Activated CD4-positive, CD25-positive, alpha-beta regulatory T cell treated with anti-CD3 and anti-CD28 coated beads, Interleukin-2, amount 50 U/mL, for 16 hours (primary cell): ENCODE data around the gene PSEN1.

ENCODE experiments used
- DNase-seq: peaks from one replicate; pipeline ENCODE4 v3.0.0-alpha.2; 2020; ENCODE audit warnings: low read depth, low spot score

The PSEN1 gene

DNA sequence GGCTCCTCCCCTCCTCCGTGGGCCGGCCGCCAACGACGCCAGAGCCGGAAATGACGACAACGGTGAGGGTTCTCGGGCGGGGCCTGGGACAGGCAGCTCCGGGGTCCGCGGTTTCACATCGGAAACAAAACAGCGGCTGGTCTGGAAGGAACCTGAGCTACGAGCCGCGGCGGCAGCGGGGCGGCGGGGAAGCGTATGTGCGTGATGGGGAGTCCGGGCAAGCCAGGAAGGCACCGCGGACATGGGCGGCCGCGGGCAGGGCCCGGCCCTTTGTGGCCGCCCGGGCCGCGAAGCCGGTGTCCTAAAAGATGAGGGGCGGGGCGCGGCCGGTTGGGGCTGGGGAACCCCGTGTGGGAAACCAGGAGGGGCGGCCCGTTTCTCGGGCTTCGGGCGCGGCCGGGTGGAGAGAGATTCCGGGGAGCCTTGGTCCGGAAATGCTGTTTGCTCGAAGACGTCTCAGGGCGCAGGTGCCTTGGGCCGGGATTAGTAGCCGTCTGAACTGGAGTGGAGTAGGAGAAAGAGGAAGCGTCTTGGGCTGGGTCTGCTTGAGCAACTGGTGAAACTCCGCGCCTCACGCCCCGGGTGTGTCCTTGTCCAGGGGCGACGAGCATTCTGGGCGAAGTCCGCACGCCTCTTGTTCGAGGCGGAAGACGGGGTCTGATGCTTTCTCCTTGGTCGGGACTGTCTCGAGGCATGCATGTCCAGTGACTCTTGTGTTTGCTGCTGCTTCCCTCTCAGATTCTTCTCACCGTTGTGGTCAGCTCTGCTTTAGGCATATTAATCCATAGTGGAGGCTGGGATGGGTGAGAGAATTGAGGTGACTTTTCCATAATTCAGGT lies at the start of gene PSEN1:
PSEN1 (plus strand) TSS at position 121 of the 839 bp plus-strand sequence. CDS start 11,513 bp downstream, outside the sequence.
- peak; percentile 97 for DNase-seq

DNA sequence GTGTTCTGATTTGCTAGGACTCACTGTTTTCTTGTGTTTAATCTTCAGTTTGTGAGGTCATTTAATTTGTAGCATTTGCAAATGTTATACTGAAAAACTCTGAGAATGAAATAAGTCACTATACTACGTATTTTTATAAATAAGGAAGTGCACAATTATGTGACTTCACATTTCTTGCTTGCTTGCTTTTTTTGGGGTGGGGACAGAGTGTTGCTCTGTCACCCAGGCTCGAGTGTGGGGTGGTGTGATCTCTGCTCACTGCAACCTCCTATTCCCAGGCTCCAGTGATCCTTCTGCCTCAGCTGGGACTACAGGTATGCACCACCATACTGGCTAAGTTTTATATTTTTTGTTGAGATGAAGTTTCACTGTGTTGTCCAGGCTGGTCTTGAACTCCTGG lies 45.3 kb upstream of the PSEN1 start:
- DNase-seq = no peak

DNA sequence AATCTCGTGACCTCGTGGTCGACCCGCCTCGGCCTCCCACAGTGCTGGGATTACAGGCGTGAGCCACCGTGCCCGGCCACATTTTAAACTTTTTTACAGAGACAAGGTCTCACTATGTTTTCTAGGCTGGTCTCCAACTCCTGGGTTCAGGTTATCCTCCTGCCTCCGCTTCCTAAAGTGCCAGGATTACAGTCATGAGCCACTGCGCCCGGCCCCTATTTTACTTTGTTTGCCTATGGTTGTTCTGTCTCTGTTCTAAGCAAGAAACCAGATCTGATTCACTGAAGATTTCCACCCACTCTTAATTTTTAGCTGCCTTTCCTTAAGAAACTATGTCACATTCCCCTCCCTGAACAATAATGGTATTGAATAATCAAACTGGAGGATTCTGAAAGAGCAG lies 38.9 kb upstream of the PSEN1 start:
- DNase-seq = no peak

DNA sequence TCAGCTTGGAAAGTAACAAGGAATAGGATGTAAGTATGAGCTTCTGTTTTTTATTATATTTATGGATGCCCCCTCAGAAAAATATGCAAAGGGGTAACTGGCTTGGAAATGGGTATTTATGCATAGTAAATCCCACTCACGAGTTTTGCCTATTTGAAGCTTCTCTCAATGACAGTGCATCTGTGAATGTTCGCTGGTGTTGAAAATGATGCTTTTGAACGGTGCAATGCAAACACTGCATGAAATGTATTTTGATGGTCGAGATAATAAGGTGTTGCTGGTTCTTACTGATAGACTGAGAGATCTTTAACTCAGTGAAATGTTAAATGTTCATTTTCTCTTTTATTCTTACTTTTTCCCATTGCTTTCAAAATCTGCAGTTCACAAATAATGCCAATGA lies 36.0 kb upstream of the PSEN1 start:
- no peak for DNase-seq

DNA sequence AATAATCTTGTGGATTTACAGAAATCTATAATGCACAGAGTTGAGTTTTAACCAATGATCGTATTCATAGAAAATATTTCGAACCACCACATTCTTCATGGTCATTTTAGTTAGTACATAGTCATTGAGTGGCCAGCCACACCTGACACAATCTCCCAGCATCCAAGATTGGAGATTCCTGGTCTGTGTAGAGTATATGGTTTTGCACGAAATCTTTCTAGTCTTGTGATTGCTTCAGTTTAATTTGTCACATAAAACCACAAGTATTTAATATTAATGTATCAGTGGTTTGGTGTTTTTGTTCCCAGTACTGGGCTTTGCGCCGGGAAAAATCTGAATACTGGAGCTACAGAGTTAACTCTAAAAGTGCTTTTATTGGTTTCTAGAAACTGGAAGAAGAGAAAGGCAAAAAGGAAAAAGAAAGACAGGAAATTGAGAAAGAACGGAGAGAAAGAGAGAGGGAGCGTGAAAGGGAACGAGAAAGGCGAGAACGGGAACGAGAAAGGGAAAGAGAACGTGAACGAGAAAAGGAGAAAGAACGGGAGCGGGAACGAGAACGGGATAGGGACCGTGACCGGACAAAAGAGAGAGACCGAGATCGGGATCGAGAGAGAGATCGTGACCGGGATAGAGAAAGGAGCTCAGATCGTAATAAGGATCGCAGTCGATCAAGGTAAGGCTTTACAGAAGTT lies 33.4 kb upstream of the PSEN1 start:
- no peak for DNase-seq

DNA sequence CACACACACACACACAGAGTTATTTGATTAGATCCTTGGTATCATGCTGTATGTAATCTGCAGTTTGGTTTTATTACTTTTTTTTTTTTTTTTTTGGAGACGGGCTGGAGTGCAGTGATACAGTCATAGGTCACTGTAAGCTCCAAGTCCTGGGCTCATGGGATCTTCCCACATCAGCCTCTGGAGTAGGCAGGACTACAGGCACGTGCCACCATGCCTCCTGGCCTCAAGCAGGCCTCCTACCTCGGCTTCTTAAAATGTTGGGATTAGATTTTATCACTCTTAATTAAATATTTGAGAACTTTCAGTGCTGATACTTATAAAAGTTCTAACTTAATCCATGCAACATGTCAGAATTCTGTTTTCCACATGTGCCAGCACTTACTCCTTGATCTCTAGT lies 31.3 kb upstream of the PSEN1 start:
- no peak for DNase-seq

DNA sequence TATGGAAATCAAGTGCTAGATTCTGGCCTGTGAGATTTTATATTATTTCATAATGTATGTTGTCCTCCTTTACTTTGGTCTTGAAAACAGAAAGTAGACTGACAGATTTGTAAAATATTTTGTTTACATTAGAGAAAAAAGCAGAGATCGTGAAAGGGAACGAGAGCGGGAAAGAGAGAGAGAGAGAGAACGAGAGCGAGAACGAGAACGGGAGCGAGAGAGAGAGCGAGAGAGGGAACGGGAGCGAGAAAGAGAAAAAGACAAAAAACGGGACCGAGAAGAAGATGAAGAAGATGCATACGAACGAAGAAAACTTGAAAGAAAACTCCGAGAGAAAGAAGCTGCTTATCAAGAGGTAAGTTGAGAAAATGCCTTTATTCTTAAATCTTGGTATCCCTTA lies 30.6 kb upstream of the PSEN1 start:
- no peak for DNase-seq

DNA sequence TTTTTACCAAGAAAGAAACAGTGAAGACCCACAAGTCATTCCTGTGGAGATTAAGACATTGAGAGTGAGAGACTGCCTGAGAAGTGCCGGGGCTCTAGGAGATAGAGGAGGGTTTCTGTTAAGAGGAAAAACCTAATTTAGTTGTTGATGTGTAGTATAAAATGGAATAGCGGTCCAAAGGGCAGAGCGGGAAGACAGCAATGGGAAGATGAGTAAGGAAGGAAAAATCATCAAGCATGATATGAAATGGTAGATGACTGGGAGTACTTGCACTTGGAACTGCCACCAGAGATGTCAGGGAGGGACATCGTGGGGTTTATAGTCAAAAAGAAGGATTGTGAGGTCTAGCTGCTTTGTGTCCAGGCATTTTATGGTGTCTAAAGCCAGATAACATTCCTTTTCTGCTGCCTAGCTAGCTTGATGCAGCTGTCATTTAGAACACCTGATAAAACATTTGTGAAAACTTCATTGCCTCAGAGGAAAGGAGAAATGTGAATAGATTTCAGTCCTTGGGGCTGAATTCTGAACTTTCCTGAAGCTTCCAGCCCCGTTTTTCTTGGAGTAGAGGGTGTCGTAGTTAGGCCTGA lies 20.1 kb upstream of the PSEN1 start:
- DNase-seq = no peak

DNA sequence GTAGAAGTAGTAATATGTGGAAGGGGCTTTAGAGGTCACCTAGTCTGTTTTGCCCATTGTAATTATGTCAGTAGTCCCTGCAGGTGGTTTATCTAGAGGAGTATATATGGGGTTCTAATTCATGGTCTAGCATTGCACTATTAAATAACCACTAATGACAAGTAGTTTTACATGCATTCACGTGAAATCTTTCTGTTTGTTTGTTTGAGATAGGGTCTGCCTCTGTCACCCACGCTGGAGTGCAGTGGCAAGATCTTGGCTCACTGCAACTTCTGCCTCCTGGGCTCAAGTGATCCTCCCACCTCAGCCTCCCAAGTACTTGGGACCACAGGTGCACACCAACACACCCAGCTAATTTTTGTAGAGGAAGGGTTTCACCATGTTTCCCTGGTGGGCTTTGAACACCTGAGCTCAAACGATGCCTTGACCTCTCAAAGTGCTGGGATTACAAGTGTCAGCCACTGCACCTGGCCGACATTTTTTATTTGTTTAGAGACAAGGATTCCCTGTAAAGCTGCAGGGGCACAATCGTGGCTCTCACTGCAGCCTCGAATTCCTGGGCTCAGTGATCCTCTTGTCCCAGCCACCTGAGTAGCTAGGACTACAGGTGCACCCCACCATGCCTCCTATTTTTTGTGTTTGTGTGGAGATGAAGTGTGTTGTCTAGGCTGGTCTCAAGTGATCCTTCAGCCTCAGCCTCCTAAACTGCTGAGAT lies 12.0 kb upstream of the PSEN1 start:
- no peak for DNase-seq

DNA sequence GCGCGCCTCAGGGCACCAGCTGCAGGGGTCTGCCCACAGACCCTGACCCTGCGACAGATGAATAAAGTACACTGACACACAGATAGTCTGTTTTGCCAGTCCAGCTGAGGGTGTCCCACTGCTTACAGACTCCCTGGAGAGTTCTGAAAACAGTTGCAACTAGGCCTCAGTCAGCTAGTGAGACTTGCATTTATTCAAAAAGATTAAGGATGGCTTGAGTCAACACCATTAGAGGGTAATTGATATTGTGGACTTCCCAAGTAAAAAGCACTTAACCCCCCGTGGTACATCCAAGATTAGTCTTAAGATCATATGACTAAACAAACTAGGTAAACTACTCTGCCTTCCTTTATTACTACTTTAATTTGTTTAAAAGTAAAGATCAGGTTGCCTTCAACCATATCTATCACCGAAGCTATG lies 11.1 kb upstream of the PSEN1 start:
- DNase-seq = no peak

DNA sequence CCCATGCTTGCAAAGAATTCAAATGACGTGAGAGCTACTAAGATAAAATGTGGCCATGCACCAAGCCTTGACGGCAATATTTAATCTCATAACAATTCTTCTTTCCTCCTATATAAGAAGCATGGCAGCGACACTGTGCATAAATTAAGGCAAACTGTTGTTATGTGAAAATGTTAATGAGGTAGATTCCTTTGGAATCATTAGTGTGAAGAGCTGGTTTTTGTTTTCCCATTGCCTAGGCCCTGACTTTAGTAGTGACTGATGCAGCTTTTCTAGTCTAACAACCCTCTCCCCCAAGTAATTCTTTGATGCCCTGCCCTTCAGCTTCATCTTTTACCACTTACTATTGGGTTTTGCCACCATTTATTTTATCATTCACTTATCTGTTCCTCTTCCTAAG lies 10.6 kb upstream of the PSEN1 start:
- no peak for DNase-seq

DNA sequence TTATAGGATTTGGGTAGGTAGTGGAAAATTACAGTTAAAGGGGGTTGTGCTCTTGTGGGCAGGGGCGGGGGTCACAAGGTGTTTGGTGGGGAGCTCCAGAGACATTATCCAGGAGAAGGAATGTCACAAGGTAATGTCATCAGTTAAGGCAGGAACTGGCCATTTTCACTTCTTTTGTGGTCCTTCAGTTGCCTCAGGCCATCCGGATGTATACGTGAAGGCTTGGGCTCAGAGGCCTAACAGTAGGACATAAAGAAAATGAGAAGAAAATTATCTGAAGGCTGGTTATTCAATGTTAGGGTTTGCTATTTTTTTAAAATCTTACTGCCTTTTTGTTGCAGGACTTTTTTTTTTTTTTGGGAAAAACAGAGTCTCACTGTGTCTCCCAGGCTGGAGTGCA lies 2.5 kb upstream of the PSEN1 start:
- no peak for DNase-seq

DNA sequence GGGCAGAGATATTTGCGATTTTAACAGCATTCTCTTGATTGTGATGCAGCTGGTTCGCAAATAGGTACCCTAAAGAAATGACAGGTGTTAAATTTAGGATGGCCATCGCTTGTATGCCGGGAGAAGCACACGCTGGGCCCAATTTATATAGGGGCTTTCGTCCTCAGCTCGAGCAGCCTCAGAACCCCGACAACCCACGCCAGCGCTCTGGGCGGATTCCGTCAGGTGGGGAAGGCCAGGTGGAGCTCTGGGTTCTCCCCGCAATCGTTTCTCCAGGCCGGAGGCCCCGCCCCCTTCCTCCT lies 271 bp upstream of the PSEN1 start:
- DNase-seq = no peak

DNA sequence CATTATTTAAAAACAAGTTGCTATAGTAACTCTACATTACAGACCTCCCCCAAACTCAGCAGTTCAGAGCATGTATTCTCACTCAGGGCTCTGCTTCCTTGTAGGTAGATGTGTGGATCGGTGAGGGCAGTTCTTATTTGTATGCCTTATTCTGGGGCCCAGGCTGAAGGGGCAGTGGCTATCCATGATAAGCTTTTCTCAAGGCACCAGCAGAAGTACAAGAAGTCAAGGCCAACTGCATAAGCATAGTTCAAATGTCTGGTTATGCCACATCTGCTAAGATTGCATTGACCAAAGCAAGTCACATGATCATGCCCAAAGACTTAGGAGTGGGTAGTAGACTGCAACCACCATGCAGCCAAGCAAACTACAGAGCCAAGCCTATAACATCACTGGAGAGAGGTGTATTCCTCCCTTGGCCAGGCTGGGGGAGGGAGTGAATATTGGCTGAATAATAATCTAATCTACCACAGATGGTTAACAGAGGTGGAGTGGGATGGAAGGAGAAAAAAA lies 4.6 kb downstream of the PSEN1 start:
- DNase-seq = no peak

DNA sequence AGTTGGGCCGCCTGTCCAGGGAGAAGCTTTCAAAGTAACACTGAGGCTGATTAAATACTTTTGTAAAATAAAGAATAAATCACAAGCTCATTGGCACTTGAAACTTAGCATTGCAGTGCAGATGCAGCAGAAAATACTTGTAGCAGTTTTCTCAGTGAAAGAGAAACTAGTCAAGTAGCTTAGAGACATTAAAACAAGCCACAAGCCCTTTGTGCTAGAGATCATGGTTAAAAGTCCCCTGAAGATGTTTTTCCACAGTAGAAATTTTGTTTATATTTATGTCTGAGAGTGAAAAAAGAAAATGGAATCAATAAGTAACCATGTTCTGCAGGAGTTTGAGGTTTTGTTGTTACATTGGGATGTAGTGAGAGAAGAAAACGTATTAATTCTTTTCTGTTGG lies 5.9 kb downstream of the PSEN1 start:
- DNase-seq = no peak

DNA sequence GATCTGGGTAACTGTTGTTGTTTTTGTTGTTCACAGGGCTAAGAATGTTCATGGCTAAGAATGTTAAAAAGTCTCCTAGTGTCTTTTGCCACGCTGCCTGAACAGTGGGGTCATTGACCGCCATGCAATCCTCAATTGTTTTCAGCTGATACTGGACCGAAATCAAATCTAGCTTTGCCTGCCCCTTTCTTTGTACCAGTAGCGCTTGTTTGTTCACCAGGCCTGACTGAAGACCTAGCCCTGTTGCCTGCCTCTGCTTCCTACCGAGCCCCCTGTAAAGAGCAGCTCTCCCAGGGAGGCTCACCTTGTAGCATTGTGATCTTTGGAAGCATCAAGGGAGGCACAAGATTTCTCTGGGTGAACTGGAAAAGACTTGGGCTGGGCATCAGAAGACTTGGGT lies 6.7 kb downstream of the PSEN1 start:
- DNase-seq = no peak

DNA sequence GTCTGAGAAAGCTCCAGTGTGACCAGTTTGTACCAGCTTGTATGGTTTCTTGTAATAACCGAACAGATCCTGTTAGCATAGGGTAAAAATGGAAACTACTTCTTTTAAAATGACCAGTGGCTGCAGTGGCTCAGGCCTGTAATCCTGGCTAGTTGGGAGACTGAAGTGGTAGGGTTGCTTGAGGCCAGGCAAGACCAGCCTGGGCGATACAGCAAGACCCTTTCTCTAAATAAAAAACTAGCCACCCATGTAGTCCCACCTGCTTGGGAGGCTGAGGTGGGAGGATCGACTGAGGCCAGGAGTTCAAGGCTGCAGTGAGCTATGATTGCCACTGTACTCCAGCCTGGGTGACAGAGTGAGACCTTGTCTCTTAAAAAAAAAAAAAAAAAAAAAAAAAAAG lies 7.3 kb downstream of the PSEN1 start:
- no peak for DNase-seq

DNA sequence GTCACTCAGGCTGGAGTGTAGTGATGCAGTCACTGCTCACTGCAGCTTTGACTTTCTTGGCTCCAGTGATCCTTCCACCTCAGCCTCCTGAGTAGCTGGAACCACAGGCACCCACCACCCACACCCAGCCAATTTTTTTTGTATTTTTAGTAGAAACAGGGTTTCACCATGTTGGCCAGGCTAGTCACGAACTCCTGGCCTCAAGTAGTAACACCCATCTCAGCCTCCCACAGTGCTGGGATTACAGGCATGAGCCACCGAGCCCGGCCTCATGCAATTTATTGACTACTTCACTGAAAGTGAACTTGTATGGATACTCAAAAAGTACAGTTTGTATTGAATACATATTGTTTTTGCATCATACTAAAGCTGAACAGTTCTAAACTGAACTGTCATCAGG lies 9.1 kb downstream of the PSEN1 start:
- DNase-seq = no peak

DNA sequence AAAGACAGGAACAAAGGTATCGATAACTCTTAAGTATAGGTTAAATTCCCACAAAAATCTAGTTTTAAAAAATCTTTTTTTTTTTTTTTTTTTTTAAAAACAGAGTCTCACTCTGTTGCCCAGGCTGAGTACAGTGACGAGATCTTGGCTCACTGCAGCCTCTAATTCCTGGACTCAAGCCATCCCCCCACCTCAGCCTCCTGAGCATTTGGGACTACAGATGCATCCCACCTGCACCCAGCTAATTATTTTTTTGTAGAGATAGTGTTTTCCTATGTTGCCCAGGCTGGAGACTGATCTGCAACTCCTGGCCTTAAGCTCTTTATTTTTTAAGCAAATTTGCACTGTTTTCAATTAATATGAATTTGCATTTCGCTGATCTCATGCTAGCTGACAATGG lies 9.8 kb downstream of the PSEN1 start:
- DNase-seq = no peak

DNA sequence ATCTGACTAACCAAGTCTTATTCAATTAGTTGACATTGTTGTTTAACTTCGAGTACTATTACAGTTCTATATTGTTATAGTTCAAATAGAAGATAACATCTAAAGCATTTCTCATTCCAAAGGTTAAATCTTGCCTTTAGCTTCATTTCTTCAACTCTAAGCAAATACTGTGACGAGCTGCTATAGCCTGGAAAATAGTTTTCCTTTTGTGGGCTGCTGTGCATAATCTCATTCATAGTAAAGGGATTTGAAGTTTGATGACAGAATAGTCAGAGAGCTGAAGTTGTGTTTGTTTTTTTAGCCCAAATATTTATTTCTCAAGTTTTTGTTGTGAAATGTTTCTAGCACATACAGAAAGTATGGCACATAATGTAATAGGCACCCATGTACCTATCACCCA lies 13.4 kb downstream of the PSEN1 start:
- no peak for DNase-seq

DNA sequence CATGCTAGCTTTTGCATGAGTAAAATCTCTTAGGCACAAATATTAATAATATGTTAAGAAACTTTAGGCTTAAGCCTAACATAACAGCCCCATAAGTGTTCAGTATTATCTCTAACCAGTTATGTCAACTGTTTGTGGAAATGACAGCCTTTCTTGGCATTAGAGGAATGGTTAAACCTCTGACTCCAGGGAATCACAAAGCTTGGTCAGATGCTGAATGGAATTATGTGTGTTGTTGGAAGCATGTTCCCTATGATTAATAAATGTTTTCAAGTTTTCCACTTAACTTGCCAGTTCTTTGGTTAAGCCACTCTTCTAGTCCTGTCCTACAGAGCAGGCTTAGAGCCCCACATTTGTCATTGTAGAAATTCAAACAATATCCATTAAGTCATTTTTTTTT lies 17.0 kb downstream of the PSEN1 start:
- DNase-seq = no peak

DNA sequence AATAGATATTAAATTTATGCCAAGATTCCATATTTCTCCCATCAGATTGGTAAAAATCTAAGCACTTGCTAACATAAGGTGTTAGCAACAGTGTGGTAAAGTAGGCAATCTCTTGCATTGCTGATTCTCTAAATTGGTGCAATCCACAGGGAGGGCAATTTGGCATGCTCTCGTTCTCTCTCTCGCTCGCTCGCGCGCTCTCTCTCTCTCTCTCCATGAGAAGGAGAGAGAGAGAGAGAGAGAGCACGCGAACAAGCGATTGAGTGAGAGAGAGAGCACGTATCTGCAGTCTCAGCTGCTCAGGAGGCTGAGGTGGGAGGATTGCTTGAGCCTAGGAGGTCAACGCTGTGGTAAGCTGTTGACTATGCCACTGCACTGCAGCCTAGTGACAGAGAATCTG lies 25.9 kb downstream of the PSEN1 start:
- DNase-seq = no peak
